CD4-positive, alpha-beta T cell treated with Interleukin-2 at 100 ng/mL for 4 hours (primary cell): ENCODE results near the gene KREMEN1.
"Not testable (repeated sequence)": the region's sequence is repeated elsewhere in the genome, so short reads cannot be mapped to it uniquely, and the experiment has no call there.

Source experiments
- DNase-seq: peaks from one replicate; pipeline ENCODE4 v3.0.0-alpha.2; 2020; ENCODE audit warnings: low spot score

The KREMEN1 gene

GRCh38 chr22:29108137-29108536 is 35.3 kb downstream of the KREMEN1 start:
- no peak for DNase-seq

GRCh38 chr22:29109822-29110221 is 37.0 kb downstream of the KREMEN1 start:
- no peak for DNase-seq

GRCh38 chr22:29110946-29111345 is 38.1 kb downstream of the KREMEN1 start:
- no peak for DNase-seq

- no peak for DNase-seq
Observed at GRCh38 chr22:29112121-29112520, 39.3 kb downstream of the KREMEN1 start.

- no peak for DNase-seq
Observed at GRCh38 chr22:29112681-29113080, 39.8 kb downstream of the KREMEN1 start.

GRCh38 chr22:29113319-29113718 is 40.5 kb downstream of the KREMEN1 start:
- DNase-seq: no peak

GRCh38 chr22:29114392-29114791 is 41.6 kb downstream of the KREMEN1 start:
- no peak for DNase-seq

- DNase-seq: no peak
Observed at GRCh38 chr22:29115682-29116288, 43.0 kb downstream of the KREMEN1 start.

- DNase-seq: no peak
Observed at GRCh38 chr22:29116397-29117123, 43.7 kb downstream of the KREMEN1 start.

- no peak for DNase-seq
Observed at GRCh38 chr22:29117799-29118477, 45.1 kb downstream of the KREMEN1 start.

GRCh38 chr22:29120098-29120912 is 47.5 kb downstream of the KREMEN1 start:
- DNase-seq: not testable (repeated sequence)

GRCh38 chr22:29121124-29121523 is 48.3 kb downstream of the KREMEN1 start:
- DNase-seq: no peak

GRCh38 chr22:29122041-29122440 is 49.2 kb downstream of the KREMEN1 start:
- no peak for DNase-seq

GRCh38 chr22:29124777-29125442 is 52.1 kb downstream of the KREMEN1 start:
- no peak for DNase-seq

- no peak for DNase-seq
Observed at GRCh38 chr22:29125443-29125778, 52.6 kb downstream of the KREMEN1 start.

GRCh38 chr22:29125844-29126243 is 53.0 kb downstream of the KREMEN1 start:
- no peak for DNase-seq

- DNase-seq: no peak
Observed at GRCh38 chr22:29126670-29127395, 54.0 kb downstream of the KREMEN1 start.

- DNase-seq: no peak
Observed at GRCh38 chr22:29128891-29129807, 56.3 kb downstream of the KREMEN1 start.

- DNase-seq: no peak
Observed at GRCh38 chr22:29129808-29130140, 56.9 kb downstream of the KREMEN1 start.

GRCh38 chr22:29130476-29130875 is 57.6 kb downstream of the KREMEN1 start:
- DNase-seq: no peak
